ENCODE measurements around the gene MYBPH.

- TF ChIP-seq RAD21 (conservative IDR thresholded peaks at IDR 0.05): no peak
- no peak for TF ChIP-seq CTCF (IDR thresholded peaks at IDR 0.05; ENCODE audit: poor library complexity, severe bottlenecking)
- TF ChIP-seq MXI1 (conservative IDR thresholded peaks at IDR 0.05; ENCODE audit: poor library complexity, severe bottlenecking): no peak
Measured at GRCh38 chr1:203144661-203145060, 31.0 kb downstream of the MYBPH start.

Data from neural cell (in vitro differentiated cells).